Endothelial cell of umbilical vein (primary cell): ENCODE measurements around the gene OR6C3. TPM values are rescaled to one million over a fixed set of nuclear protein-coding genes. Genes with fewer than 3 reads are reported as not detected.

Experiments
- BruUV-seq: library from RNA; stranded (reverse); fragments of 400-500 nt; replicated peaks from 2 replicates; lab custom pipeline; 2021; lab: Mats Ljungman, UMichigan
- CTCF ChIA-PET: fragments of 300-600, 350-600 bp; sonication (Branson Sonifier 250); formaldehyde crosslinking; loops from one replicate; lab custom pipeline; 2021; ENCODE audit warnings: antibody characterized with exemption, inconsistent platforms; lab: Charles Lee
- POLR2A ChIA-PET: fragments of 300-600, 350-600 bp; sonication (Branson Sonifier 250); formaldehyde crosslinking; loops from one replicate; lab custom pipeline; 2021; ENCODE audit warnings: antibody characterized with exemption, inconsistent platforms; lab: Charles Lee
- DNase-seq: peaks from one replicate; pipeline ENCODE4 v3.0.0-alpha.2; 2011; ENCODE audit warnings: low read depth, low spot score
- FAIRE-seq: peaks from 2 replicates; lab custom pipeline; 2011; peaks lifted over from hg19 to GRCh38; lab: Jason Lieb, UNC
- H2AFZ ChIP-seq: 2 replicates; pipeline ENCODE4 v1.6.0; 2012; ENCODE audit warnings: low read depth, low read length, control low read depth, inconsistent platforms
- H3K27ac ChIP-seq: 2 replicates; pipeline ENCODE4 v1.5.1; 2011; ENCODE audit warnings: low read depth, mild to moderate bottlenecking, control low read depth, low read length, moderate library complexity; ENCODE audit not compliant: insufficient read depth
- H3K27me3 ChIP-seq, 2 experiments: 2 replicates each; pipeline versions ENCODE4 v1.6.0 to v1.6.1; 2011; ENCODE audit warnings: low read length in 2 of 2, mixed read lengths in 1 of 2; ENCODE audit not compliant: control insufficient read depth in 2 of 2, insufficient read depth in 2 of 2
- H3K36me3 ChIP-seq, 2 experiments: 2 replicates in 1 of 2; 3 replicates in 1 of 2; pipeline ENCODE4 v1.5.1; 2011; ENCODE audit warnings: low read length in 2 of 2, mild to moderate bottlenecking in 1 of 2, moderate library complexity in 1 of 2; ENCODE audit not compliant: control insufficient read depth in 2 of 2, insufficient read depth in 2 of 2; ENCODE audit errors: extremely low read depth in 1 of 2
- H3K4me1 ChIP-seq: 3 replicates; pipeline ENCODE4 v1.5.1; 2011; ENCODE audit warnings: mild to moderate bottlenecking, low read length; ENCODE audit not compliant: control insufficient read depth, insufficient read depth; ENCODE audit errors: extremely low read depth
- H3K4me2 ChIP-seq: 2 replicates; pipeline ENCODE4 v1.6.1; 2011; ENCODE audit warnings: low read length, control low read depth, mixed read lengths; ENCODE audit not compliant: insufficient read depth
- H3K4me3 ChIP-seq, 3 experiments: fragments of 200-600 bp in 1 of 3; sonication (generic), shearing (Covaris generic) in 1 of 3; replicated peaks in 1 of 3; 2 replicates each; pipeline ENCODE4 v1.5.1; 2011 to 2016; ENCODE audit warnings: control low read depth in 3 of 3, low read length in 3 of 3, mild to moderate bottlenecking in 2 of 3, inconsistent platforms in 1 of 3, low read depth in 1 of 3, moderate library complexity in 1 of 3; ENCODE audit not compliant: insufficient read depth in 1 of 3
- H3K79me2 ChIP-seq: 2 replicates; pipeline ENCODE4 v1.6.0; 2012; ENCODE audit warnings: low read length, inconsistent platforms; ENCODE audit not compliant: control insufficient read depth, insufficient read depth
- H3K9ac ChIP-seq: replicated peaks from 2 replicates; pipeline ENCODE3; 2011; ENCODE audit warnings: low read length, control low read depth; ENCODE audit not compliant: insufficient read depth; ENCODE audit errors: extremely low read depth
- H3K9me1 ChIP-seq: replicated peaks from 3 replicates; pipeline ENCODE4 v1.6.0; 2011; ENCODE audit warnings: mild to moderate bottlenecking, low read length; ENCODE audit not compliant: control insufficient read depth, insufficient read depth; ENCODE audit errors: extremely low read depth
- H3K9me3 ChIP-seq: replicated peaks from 2 replicates; pipeline ENCODE4 v1.5.1; 2012; ENCODE audit warnings: low read length, inconsistent platforms; ENCODE audit not compliant: control insufficient read depth, insufficient read depth
- H4K20me1 ChIP-seq: replicated peaks from 2 replicates; pipeline ENCODE3; 2011; ENCODE audit warnings: mild to moderate bottlenecking, low read length; ENCODE audit not compliant: control insufficient read depth, insufficient read depth; ENCODE audit errors: extremely low read depth
- EZH2 ChIP-seq: IDR thresholded peaks from 2 replicates; pipeline ENCODE4 v1.6.1; 2012; ENCODE audit warnings: borderline replicate concordance, low read depth, mild to moderate bottlenecking, moderate library complexity, low read length, inconsistent platforms; ENCODE audit not compliant: severe bottlenecking
- FOS ChIP-seq: IDR thresholded peaks from 2 replicates; pipeline ENCODE4 v1.6.1; 2011; ENCODE audit warnings: mild to moderate bottlenecking, low read length, moderate library complexity, borderline replicate concordance; ENCODE audit not compliant: insufficient read depth
- GATA2 ChIP-seq: IDR thresholded peaks from 2 replicates; pipeline ENCODE4 v1.7.0; 2011; ENCODE audit warnings: low read depth, mild to moderate bottlenecking, moderate library complexity, mixed read lengths, low read length; ENCODE audit not compliant: insufficient read length, insufficient read depth
- JUN ChIP-seq: IDR thresholded peaks from 2 replicates; pipeline ENCODE4 v1.6.1; 2011; ENCODE audit warnings: borderline replicate concordance, low read depth; ENCODE audit not compliant: insufficient read length, insufficient read depth
- MYC ChIP-seq: IDR thresholded peaks from one replicate; pipeline ENCODE4 v1.6.1; 2011; ENCODE audit warnings: mild to moderate bottlenecking, low read depth, low read length
- POLR2A ChIP-seq: IDR thresholded peaks from 2 replicates; pipeline ENCODE4 v1.6.1; 2012; ENCODE audit warnings: low read depth, mild to moderate bottlenecking, control low read depth, low read length
- POLR2AphosphoS5 ChIP-seq: IDR thresholded peaks from 2 replicates; pipeline ENCODE4 v1.6.1; 2012; ENCODE audit warnings: low read depth, mild to moderate bottlenecking, control low read depth, low read length, moderate library complexity; ENCODE audit not compliant: insufficient read depth
- dilution Hi-C: fragments of 300-500 bp; cut with MboI; formaldehyde crosslinking; loops from one replicate; pipeline ENCODE4 v1.15.0; 2019; ENCODE audit warnings: low sequenced_read_pairs; ENCODE audit not compliant: extremely low pct_ligation_motif_present
- intact Hi-C: fragments of 100-400 bp; cut with micrococcal nuclease; formaldehyde crosslinking; loops from one replicate; pipeline ENCODE4 v1.10.0; 2022
- polyA plus RNA-seq, 4 experiments: library from polyadenylated mRNA; depleted of rRNA in 3 of 4; stranded (reverse) in 3 of 4; unstranded in 1 of 4; fragments of >200 nt; gene quantifications; 2 replicates each; pipeline versions ENCODE4 v1.2.1 to v1.2.3, GENCODE V29; 2011 to 2012; ENCODE audit warnings: missing spikeins in 1 of 4
- total RNA-seq: library from RNA; stranded (reverse); gene quantifications from 2 replicates; pipeline ENCODE4 v1.2.3, GENCODE V29; 2021
- TF ChIP-seq, protein P1 (sequence below), 2 donors: IDR thresholded peaks; 1 replicate in 1 of 2; 2 replicates in 1 of 2; pipeline ENCODE4 v1.5.1; 2011; ENCODE audit warnings: low read length in 2 of 2, mild to moderate bottlenecking in 2 of 2, moderate library complexity in 2 of 2, control low read depth in 1 of 2, inconsistent platforms in 1 of 2, low read depth in 1 of 2; ENCODE audit not compliant: insufficient read depth in 1 of 2; ENCODE audit errors: extremely low read depth in 1 of 2
- TF ChIP-seq, protein P2 (sequence below): IDR thresholded peaks from 2 replicates; pipeline ENCODE4 v1.6.1; 2011; ENCODE audit not compliant: insufficient read depth, insufficient read length

The OR6C3 gene
- total and polyA plus RNA-seq, 2 donors (not counting 3 experiments of a cell fraction or from before 2014, with no cell fraction given), result not detected

DNA sequence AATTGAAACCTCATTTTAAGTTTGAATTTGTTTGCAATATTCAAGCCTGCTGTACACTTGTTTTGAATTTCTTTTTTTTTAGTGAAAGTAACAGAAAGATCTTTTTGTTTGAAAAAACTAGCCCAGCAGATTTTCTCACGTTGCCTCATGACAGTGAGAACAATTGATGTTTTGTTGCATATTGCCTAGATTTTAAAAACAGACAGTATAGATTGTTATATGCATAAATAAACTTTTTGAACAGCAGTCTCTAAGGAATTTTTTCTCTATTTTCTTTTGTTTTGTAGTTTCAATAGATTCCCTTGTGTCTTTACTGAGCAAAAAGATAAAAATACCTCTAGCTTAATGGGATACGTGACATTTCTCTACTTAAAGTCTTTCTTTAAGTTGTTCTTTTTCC, 49.6 kb upstream of the OR6C3 start:
- H3K9me1 ChIP-seq, result no peaks in the 10 kb centered on the region
- H3K27ac ChIP-seq, result no peak overlapping the region
- intact Hi-C loops, result no loop called here
- ChIA-PET POLR2A (no interaction called here), CTCF (no interaction called here)
- H4K20me1 ChIP-seq, result no peaks in the 10 kb centered on the region
- no peak for FAIRE-seq
- no peaks in the 10 kb centered on the region for H3K9me3 ChIP-seq
- no peak overlapping the region for H3K9ac ChIP-seq
- H3K4me1 ChIP-seq, result no peaks in the 10 kb centered on the region
- no peaks in the 10 kb centered on the region for H3K36me3 ChIP-seq
- no peak overlapping the region for H2AFZ ChIP-seq
- no peaks in the 10 kb centered on the region for H3K27me3 ChIP-seq
- H3K79me2 ChIP-seq, result no peaks in the 10 kb centered on the region
- dilution Hi-C loops, result no loop called here
- H3K4me2 ChIP-seq, result no peak overlapping the region
- no peak for TF ChIP-seq JUN
- TF ChIP-seq, protein P1, sequence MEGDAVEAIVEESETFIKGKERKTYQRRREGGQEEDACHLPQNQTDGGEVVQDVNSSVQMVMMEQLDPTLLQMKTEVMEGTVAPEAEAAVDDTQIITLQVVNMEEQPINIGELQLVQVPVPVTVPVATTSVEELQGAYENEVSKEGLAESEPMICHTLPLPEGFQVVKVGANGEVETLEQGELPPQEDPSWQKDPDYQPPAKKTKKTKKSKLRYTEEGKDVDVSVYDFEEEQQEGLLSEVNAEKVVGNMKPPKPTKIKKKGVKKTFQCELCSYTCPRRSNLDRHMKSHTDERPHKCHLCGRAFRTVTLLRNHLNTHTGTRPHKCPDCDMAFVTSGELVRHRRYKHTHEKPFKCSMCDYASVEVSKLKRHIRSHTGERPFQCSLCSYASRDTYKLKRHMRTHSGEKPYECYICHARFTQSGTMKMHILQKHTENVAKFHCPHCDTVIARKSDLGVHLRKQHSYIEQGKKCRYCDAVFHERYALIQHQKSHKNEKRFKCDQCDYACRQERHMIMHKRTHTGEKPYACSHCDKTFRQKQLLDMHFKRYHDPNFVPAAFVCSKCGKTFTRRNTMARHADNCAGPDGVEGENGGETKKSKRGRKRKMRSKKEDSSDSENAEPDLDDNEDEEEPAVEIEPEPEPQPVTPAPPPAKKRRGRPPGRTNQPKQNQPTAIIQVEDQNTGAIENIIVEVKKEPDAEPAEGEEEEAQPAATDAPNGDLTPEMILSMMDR (IDR thresholded peaks at IDR 0.05; ENCODE audit: extremely low read depth in 1 of 2, insufficient read depth in 1 of 2, low read depth in 1 of 2, low read length in 2 of 2), result no peak
- no TSS peak for BruUV-seq
- no peak overlapping the region for H3K4me3 ChIP-seq
- no peak for DNase-seq

DNA sequence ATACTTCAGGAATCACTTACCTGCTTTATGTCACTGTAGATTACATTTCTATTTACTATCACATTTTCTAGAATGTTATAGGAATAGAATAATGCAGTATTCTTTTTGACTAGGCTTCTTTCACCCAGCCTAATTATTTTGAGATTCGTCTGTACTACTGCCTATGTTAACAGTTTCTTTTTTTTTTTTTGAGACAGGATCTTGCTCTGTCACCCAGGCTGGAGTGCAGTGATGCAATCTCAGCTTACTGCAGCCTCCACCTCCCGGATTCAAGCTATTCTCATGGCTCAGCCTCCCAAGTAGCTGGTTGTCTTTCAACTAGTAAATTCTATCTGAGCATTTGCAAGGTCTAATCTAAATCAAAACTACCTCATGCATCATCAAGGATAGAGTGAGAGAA, 40.5 kb upstream of the OR6C3 start:
- BruUV-seq, result no TSS peak
- intact Hi-C loops, result no loop called here
- FAIRE-seq, result no peak
- Histone ChIP-seq H4K20me1 (no peaks in the 10 kb centered on the region), H3K36me3 (no peaks in the 10 kb centered on the region), H3K9me1 (no peaks in the 10 kb centered on the region), H3K27me3 (no peaks in the 10 kb centered on the region), H3K27ac (no peak overlapping the region), H3K4me1 (no peaks in the 10 kb centered on the region), H3K4me2 (no peak overlapping the region), H3K4me3 (no peak overlapping the region), H3K9me3 (no peaks in the 10 kb centered on the region), H3K9ac (no peak overlapping the region), H3K79me2 (no peaks in the 10 kb centered on the region), H2AFZ (no peak overlapping the region)
- ChIA-PET POLR2A (no interaction called here), CTCF (interaction anchor here (1.0 kb wide), 1 partner anchor 12 kb away, joined by 3 read pairs; no protein-coding TSS in a partner anchor)
- dilution Hi-C loops, result no loop called here
- TF ChIP-seq EZH2 (no peak), FOS (no peak), MYC (no peak), POLR2AphosphoS5 (no peak), GATA2 (no peak), POLR2A (no peak), JUN (no peak)
- TF ChIP-seq, protein P1 (IDR thresholded peaks at IDR 0.05; ENCODE audit: extremely low read depth in 1 of 2, insufficient read depth in 1 of 2, low read depth in 1 of 2, low read length in 2 of 2), result no peak
- TF ChIP-seq, protein P2, sequence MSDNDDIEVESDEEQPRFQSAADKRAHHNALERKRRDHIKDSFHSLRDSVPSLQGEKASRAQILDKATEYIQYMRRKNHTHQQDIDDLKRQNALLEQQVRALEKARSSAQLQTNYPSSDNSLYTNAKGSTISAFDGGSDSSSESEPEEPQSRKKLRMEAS, result no peak
- no peak for DNase-seq
